H9 (cell line): Measurements from ENCODE around the gene COL4A2. TPM values are rescaled to one million over a fixed set of nuclear protein-coding genes. Genes with fewer than 3 reads are reported as not detected.

ENCODE experiments used
- DNase-seq: peaks from one replicate; pipeline ENCODE4 v3.0.0-alpha.2; 2017
- H2AFZ ChIP-seq: one replicate; pipeline ENCODE4 v1.6.1; 2013; ENCODE audit warnings: mild to moderate bottlenecking, low read length, control low read depth, moderate library complexity
- H2AK5ac ChIP-seq: 2 replicates; pipeline ENCODE4 v1.6.1; 2013; ENCODE audit warnings: low read length, control low read depth, mixed read lengths; ENCODE audit not compliant: insufficient read length
- H2BK120ac ChIP-seq: one replicate; pipeline ENCODE4 v1.6.1; 2013; ENCODE audit warnings: low read depth, mild to moderate bottlenecking, low read length, control low read depth, inconsistent platforms; ENCODE audit not compliant: poor library complexity, severe bottlenecking
- H2BK12ac ChIP-seq: 2 replicates; pipeline ENCODE4 v1.6.1; 2013; ENCODE audit warnings: low read length, control low read depth, mixed read lengths, low read depth; ENCODE audit not compliant: insufficient read length
- H2BK15ac ChIP-seq: 2 replicates; pipeline ENCODE4 v1.6.1; 2013; ENCODE audit warnings: low read depth, low read length, control low read depth
- H2BK20ac ChIP-seq: one replicate; pipeline ENCODE4 v1.6.1; 2013; ENCODE audit warnings: low read depth, mild to moderate bottlenecking, low read length, control low read depth, inconsistent platforms; ENCODE audit not compliant: poor library complexity, severe bottlenecking
- H2BK5ac ChIP-seq: 2 replicates; pipeline ENCODE4 v1.6.1; 2013; ENCODE audit warnings: low read length, control low read depth, mixed read lengths; ENCODE audit not compliant: insufficient read length
- H3K14ac ChIP-seq: 2 replicates; pipeline ENCODE4 v1.6.1; 2013; ENCODE audit warnings: low read length, control low read depth; ENCODE audit not compliant: insufficient read depth
- H3K18ac ChIP-seq: 2 replicates; pipeline ENCODE4 v1.6.1; 2013; ENCODE audit warnings: low read depth, mild to moderate bottlenecking, mixed read lengths, low read length, control low read depth; ENCODE audit not compliant: insufficient read length
- H3K23ac ChIP-seq: 2 replicates; pipeline ENCODE4 v1.6.1; 2013; ENCODE audit warnings: low read length, control low read depth, mixed read lengths, low read depth; ENCODE audit not compliant: insufficient read length
- H3K23me2 ChIP-seq: 2 replicates; pipeline ENCODE4 v1.6.1; 2013; ENCODE audit warnings: low read depth, mild to moderate bottlenecking, mixed read lengths, low read length, control low read depth; ENCODE audit not compliant: insufficient read length, poor library complexity, severe bottlenecking
- H3K27ac ChIP-seq: 2 replicates; pipeline ENCODE4 v1.5.1; 2013; ENCODE audit warnings: low read length, control low read depth, mixed read lengths, low read depth; ENCODE audit not compliant: insufficient read length
- H3K27me3 ChIP-seq: 2 replicates; pipeline ENCODE4 v1.6.1; 2013; ENCODE audit warnings: low read length, control low read depth, inconsistent platforms; ENCODE audit not compliant: insufficient read depth
- H3K4ac ChIP-seq: 2 replicates; pipeline ENCODE4 v1.6.1; 2013; ENCODE audit warnings: low read depth, mild to moderate bottlenecking, control low read depth, inconsistent platforms, low read length, moderate library complexity
- H3K4me1 ChIP-seq: 2 replicates; pipeline ENCODE4 v1.6.1; 2013; ENCODE audit warnings: low read length, control low read depth, inconsistent platforms; ENCODE audit not compliant: insufficient read depth
- H3K4me2 ChIP-seq: 2 replicates; pipeline ENCODE4 v1.6.1; 2013; ENCODE audit warnings: low read length, control low read depth, mixed read lengths; ENCODE audit not compliant: insufficient read length, insufficient read depth
- H3K56ac ChIP-seq: 2 replicates; pipeline ENCODE4 v1.6.1; 2013; ENCODE audit warnings: low read depth, mild to moderate bottlenecking, mixed read lengths, low read length, control low read depth; ENCODE audit not compliant: insufficient read length
- H3K79me1 ChIP-seq: 2 replicates; pipeline ENCODE4 v1.6.1; 2013; ENCODE audit warnings: low read depth, mild to moderate bottlenecking, moderate library complexity, low read length, control low read depth, inconsistent platforms; ENCODE audit not compliant: insufficient read depth, poor library complexity, severe bottlenecking
- H3K79me2 ChIP-seq: 2 replicates; pipeline ENCODE4 v1.6.1; 2013; ENCODE audit warnings: low read length, control low read depth, inconsistent platforms; ENCODE audit not compliant: insufficient read depth
- H3K9ac ChIP-seq: 2 replicates; pipeline ENCODE4 v1.6.1; 2013; ENCODE audit warnings: low read length, control low read depth, mixed read lengths; ENCODE audit not compliant: insufficient read length; ENCODE audit errors: extremely low read depth
- H3K9me3 ChIP-seq: one replicate; pipeline ENCODE4 v1.6.1; 2013; ENCODE audit warnings: low read depth, low read length, inconsistent platforms; ENCODE audit not compliant: control insufficient read depth
- H3T11ph ChIP-seq: one replicate; pipeline ENCODE4 v1.6.1; 2013; ENCODE audit warnings: mild to moderate bottlenecking, low read length, control low read depth, inconsistent platforms
- H4K20me1 ChIP-seq: one replicate; pipeline ENCODE4 v1.6.1; 2013; ENCODE audit not compliant: control insufficient read depth, insufficient read length, insufficient read depth
- H4K5ac ChIP-seq: 2 replicates; pipeline ENCODE4 v1.6.1; 2013; ENCODE audit warnings: low read depth, mild to moderate bottlenecking, mixed read lengths, low read length, control low read depth; ENCODE audit not compliant: insufficient read length
- H4K8ac ChIP-seq: replicated peaks from 2 replicates; pipeline ENCODE4 v1.6.1; 2013; ENCODE audit warnings: low read length, control low read depth, mixed read lengths, low read depth; ENCODE audit not compliant: insufficient read length
- H4K91ac ChIP-seq: 2 replicates; pipeline ENCODE4 v1.6.1; 2013; ENCODE audit warnings: low read depth, mild to moderate bottlenecking, moderate library complexity, mixed read lengths, low read length, control low read depth; ENCODE audit not compliant: insufficient read length
- H3K27ac Mint-ChIP-seq, 3 experiments: 2 replicates in 2 of 3; 3 replicates in 1 of 3; pipeline ENCODE4 v1.8.0; 2020 to 2021; ENCODE audit warnings: mixed read lengths in 3 of 3, mild to moderate bottlenecking in 1 of 3, moderate library complexity in 1 of 3
- H3K27me3 Mint-ChIP-seq: 2 replicates; pipeline ENCODE4 v1.8.0; 2021; ENCODE audit warnings: low read depth, mild to moderate bottlenecking, moderate library complexity, mixed read lengths
- H3K36me3 Mint-ChIP-seq, 3 experiments: 2 replicates in 2 of 3; 3 replicates in 1 of 3; pipeline ENCODE4 v1.8.0; 2020 to 2021; ENCODE audit warnings: low read depth in 3 of 3, mixed read lengths in 3 of 3; ENCODE audit not compliant: insufficient read depth in 1 of 3
- H3K4me1 Mint-ChIP-seq, 2 experiments: 2 replicates each; pipeline ENCODE4 v1.8.0; 2020; ENCODE audit warnings: mixed read lengths in 2 of 2
- H3K4me3 Mint-ChIP-seq, 2 experiments: 2 replicates in 1 of 2; 3 replicates in 1 of 2; pipeline ENCODE4 v1.8.0; 2020 to 2021; ENCODE audit warnings: mild to moderate bottlenecking in 2 of 2, mixed read lengths in 2 of 2, moderate library complexity in 1 of 2
- H3K9me3 Mint-ChIP-seq, 2 experiments: 2 replicates in 1 of 2; 3 replicates in 1 of 2; pipeline ENCODE4 v1.8.0; 2020; ENCODE audit warnings: mild to moderate bottlenecking in 2 of 2, mixed read lengths in 2 of 2, moderate library complexity in 1 of 2
- WGBS: extraction: QIAGEN DNeasy Blood & Tissue Kit; methylation state at CpG from one replicate; pipeline ENCODE4 v1.1.7; 2013; ENCODE audit warnings: missing lambda C conversion rate, low lambda C conversion rate, mixed read lengths; ENCODE audit not compliant: insufficient read length; ENCODE audit errors: extremely low coverage; 5-methylcytosine and 5-hydroxymethylcytosine counted together
- total RNA-seq: library from RNA; stranded (reverse); gene quantifications from 2 replicates; pipeline ENCODE4 v1.2.1, GENCODE V29; 2021
- TF ChIP-seq, protein P1 (sequence below): fragments of 200-600 bp; sonication (generic); conservative IDR thresholded peaks from 3 replicates; pipeline ENCODE4 v1.8.0; 2021; ENCODE audit warnings: antibody characterized with exemption, mild to moderate bottlenecking

COL4A2 gene
- total RNA-seq, 1 experiment from 2014 or later = 76.5 TPM

GRCh38 chr13:110450016-110450900 lies 143.2 kb downstream of the COL4A2 start:
- Histone ChIP-seq H2BK5ac (no peak overlapping the region), H3K23me2 (no peaks in the 10 kb centered on the region), H3K4me1 (no peaks in the 10 kb centered on the region; the same call in 1 of the 2 replicates), H2BK120ac (no peak overlapping the region), H2AFZ (no peak overlapping the region), H3K4ac (no peak overlapping the region), H3K79me1 (no peaks in the 10 kb centered on the region), H3K27me3 (no peaks in the 10 kb centered on the region), H4K91ac (no peak overlapping the region), H3K23ac (no peak overlapping the region), H3K18ac (no peak overlapping the region), H4K8ac (peak overlapping the region; percentile 71), H3K9me3 (no peaks in the 10 kb centered on the region), H2BK12ac (no peak overlapping the region), H3K14ac (no peak overlapping the region), H2AK5ac (no peak overlapping the region), H3K56ac (no peak overlapping the region), H3K79me2 (no peaks in the 10 kb centered on the region), H3T11ph (no peak overlapping the region), H2BK20ac (no peak overlapping the region), H3K9ac (no peak overlapping the region), H3K27ac (no peak overlapping the region), H3K4me2 (no peak overlapping the region), H2BK15ac (no peak overlapping the region), H4K20me1 (no peaks in the 10 kb centered on the region), H4K5ac (no peak overlapping the region)
- Mint-ChIP-seq H3K4me1 (peaks cover 24 to 38% of the 10 kb centered on the region in 2 experiments), H3K9me3 (no peaks in the 10 kb centered on the region; a peak in 1 of 5 replicates), H3K36me3 (peaks cover 8 to 12% (median 8%) of the 10 kb centered on the region in 3 experiments; a peak in 6 of 7 replicates), H3K27me3 (no peaks in the 10 kb centered on the region; the same call in 1 of the 2 replicates), H3K4me3 (no peak overlapping the region), H3K27ac (peak overlapping the region in 2 of 3 experiments; percentile 55 to 59; a peak in 1 of 7 replicates)
- WGBS = no CpG with 5 or more reads among the region's 24 CpGs
- TF ChIP-seq, protein P1, sequence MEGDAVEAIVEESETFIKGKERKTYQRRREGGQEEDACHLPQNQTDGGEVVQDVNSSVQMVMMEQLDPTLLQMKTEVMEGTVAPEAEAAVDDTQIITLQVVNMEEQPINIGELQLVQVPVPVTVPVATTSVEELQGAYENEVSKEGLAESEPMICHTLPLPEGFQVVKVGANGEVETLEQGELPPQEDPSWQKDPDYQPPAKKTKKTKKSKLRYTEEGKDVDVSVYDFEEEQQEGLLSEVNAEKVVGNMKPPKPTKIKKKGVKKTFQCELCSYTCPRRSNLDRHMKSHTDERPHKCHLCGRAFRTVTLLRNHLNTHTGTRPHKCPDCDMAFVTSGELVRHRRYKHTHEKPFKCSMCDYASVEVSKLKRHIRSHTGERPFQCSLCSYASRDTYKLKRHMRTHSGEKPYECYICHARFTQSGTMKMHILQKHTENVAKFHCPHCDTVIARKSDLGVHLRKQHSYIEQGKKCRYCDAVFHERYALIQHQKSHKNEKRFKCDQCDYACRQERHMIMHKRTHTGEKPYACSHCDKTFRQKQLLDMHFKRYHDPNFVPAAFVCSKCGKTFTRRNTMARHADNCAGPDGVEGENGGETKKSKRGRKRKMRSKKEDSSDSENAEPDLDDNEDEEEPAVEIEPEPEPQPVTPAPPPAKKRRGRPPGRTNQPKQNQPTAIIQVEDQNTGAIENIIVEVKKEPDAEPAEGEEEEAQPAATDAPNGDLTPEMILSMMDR = no peak
- no peak for DNase-seq
